Endothelial cell of umbilical vein (primary cell): Measurements from ENCODE around the gene QSOX2. TPM values are rescaled to one million over a fixed set of nuclear protein-coding genes. Genes with fewer than 3 reads are reported as not detected.

Experiments
- BruUV-seq: library from RNA; stranded (reverse); fragments of 400-500 nt; replicated peaks from 2 replicates; lab custom pipeline; 2021; lab: Mats Ljungman, UMichigan
- CTCF ChIA-PET: fragments of 300-600, 350-600 bp; sonication (Branson Sonifier 250); formaldehyde crosslinking; loops from one replicate; lab custom pipeline; 2021; ENCODE audit warnings: antibody characterized with exemption, inconsistent platforms; lab: Charles Lee
- POLR2A ChIA-PET: fragments of 300-600, 350-600 bp; sonication (Branson Sonifier 250); formaldehyde crosslinking; loops from one replicate; lab custom pipeline; 2021; ENCODE audit warnings: antibody characterized with exemption, inconsistent platforms; lab: Charles Lee
- DNase-seq: peaks from one replicate; pipeline ENCODE4 v3.0.0-alpha.2; 2011; ENCODE audit warnings: low read depth, low spot score
- FAIRE-seq: peaks from 2 replicates; lab custom pipeline; 2011; peaks lifted over from hg19 to GRCh38; lab: Jason Lieb, UNC
- H2AFZ ChIP-seq: 2 replicates; pipeline ENCODE4 v1.6.0; 2012; ENCODE audit warnings: low read depth, low read length, control low read depth, inconsistent platforms
- H3K27ac ChIP-seq: 2 replicates; pipeline ENCODE4 v1.5.1; 2011; ENCODE audit warnings: low read depth, mild to moderate bottlenecking, control low read depth, low read length, moderate library complexity; ENCODE audit not compliant: insufficient read depth
- H3K27me3 ChIP-seq, 2 experiments: 2 replicates each; pipeline versions ENCODE4 v1.6.0 to v1.6.1; 2011; ENCODE audit warnings: low read length in 2 of 2, mixed read lengths in 1 of 2; ENCODE audit not compliant: control insufficient read depth in 2 of 2, insufficient read depth in 2 of 2
- H3K36me3 ChIP-seq, 2 experiments: 2 replicates in 1 of 2; 3 replicates in 1 of 2; pipeline ENCODE4 v1.5.1; 2011; ENCODE audit warnings: low read length in 2 of 2, mild to moderate bottlenecking in 1 of 2, moderate library complexity in 1 of 2; ENCODE audit not compliant: control insufficient read depth in 2 of 2, insufficient read depth in 2 of 2; ENCODE audit errors: extremely low read depth in 1 of 2
- H3K4me1 ChIP-seq: 3 replicates; pipeline ENCODE4 v1.5.1; 2011; ENCODE audit warnings: mild to moderate bottlenecking, low read length; ENCODE audit not compliant: control insufficient read depth, insufficient read depth; ENCODE audit errors: extremely low read depth
- H3K4me2 ChIP-seq: 2 replicates; pipeline ENCODE4 v1.6.1; 2011; ENCODE audit warnings: low read length, control low read depth, mixed read lengths; ENCODE audit not compliant: insufficient read depth
- H3K4me3 ChIP-seq, 3 experiments: fragments of 200-600 bp in 1 of 3; sonication (generic), shearing (Covaris generic) in 1 of 3; replicated peaks in 1 of 3; 2 replicates each; pipeline ENCODE4 v1.5.1; 2011 to 2016; ENCODE audit warnings: control low read depth in 3 of 3, low read length in 3 of 3, mild to moderate bottlenecking in 2 of 3, inconsistent platforms in 1 of 3, low read depth in 1 of 3, moderate library complexity in 1 of 3; ENCODE audit not compliant: insufficient read depth in 1 of 3
- H3K79me2 ChIP-seq: 2 replicates; pipeline ENCODE4 v1.6.0; 2012; ENCODE audit warnings: low read length, inconsistent platforms; ENCODE audit not compliant: control insufficient read depth, insufficient read depth
- H3K9ac ChIP-seq: replicated peaks from 2 replicates; pipeline ENCODE3; 2011; ENCODE audit warnings: low read length, control low read depth; ENCODE audit not compliant: insufficient read depth; ENCODE audit errors: extremely low read depth
- H3K9me1 ChIP-seq: replicated peaks from 3 replicates; pipeline ENCODE4 v1.6.0; 2011; ENCODE audit warnings: mild to moderate bottlenecking, low read length; ENCODE audit not compliant: control insufficient read depth, insufficient read depth; ENCODE audit errors: extremely low read depth
- H3K9me3 ChIP-seq: replicated peaks from 2 replicates; pipeline ENCODE4 v1.5.1; 2012; ENCODE audit warnings: low read length, inconsistent platforms; ENCODE audit not compliant: control insufficient read depth, insufficient read depth
- H4K20me1 ChIP-seq: replicated peaks from 2 replicates; pipeline ENCODE3; 2011; ENCODE audit warnings: mild to moderate bottlenecking, low read length; ENCODE audit not compliant: control insufficient read depth, insufficient read depth; ENCODE audit errors: extremely low read depth
- EZH2 ChIP-seq: IDR thresholded peaks from 2 replicates; pipeline ENCODE4 v1.6.1; 2012; ENCODE audit warnings: borderline replicate concordance, low read depth, mild to moderate bottlenecking, moderate library complexity, low read length, inconsistent platforms; ENCODE audit not compliant: severe bottlenecking
- GATA2 ChIP-seq: IDR thresholded peaks from 2 replicates; pipeline ENCODE4 v1.7.0; 2011; ENCODE audit warnings: low read depth, mild to moderate bottlenecking, moderate library complexity, mixed read lengths, low read length; ENCODE audit not compliant: insufficient read length, insufficient read depth
- POLR2A ChIP-seq: IDR thresholded peaks from 2 replicates; pipeline ENCODE4 v1.6.1; 2012; ENCODE audit warnings: low read depth, mild to moderate bottlenecking, control low read depth, low read length
- POLR2AphosphoS5 ChIP-seq: IDR thresholded peaks from 2 replicates; pipeline ENCODE4 v1.6.1; 2012; ENCODE audit warnings: low read depth, mild to moderate bottlenecking, control low read depth, low read length, moderate library complexity; ENCODE audit not compliant: insufficient read depth
- dilution Hi-C: fragments of 300-500 bp; cut with MboI; formaldehyde crosslinking; loops from one replicate; pipeline ENCODE4 v1.15.0; 2019; ENCODE audit warnings: low sequenced_read_pairs; ENCODE audit not compliant: extremely low pct_ligation_motif_present
- intact Hi-C: fragments of 100-400 bp; cut with micrococcal nuclease; formaldehyde crosslinking; loops from one replicate; pipeline ENCODE4 v1.10.0; 2022
- polyA plus RNA-seq, 4 experiments: library from polyadenylated mRNA; depleted of rRNA in 3 of 4; stranded (reverse) in 3 of 4; unstranded in 1 of 4; fragments of >200 nt; gene quantifications; 2 replicates each; pipeline versions ENCODE4 v1.2.1 to v1.2.3, GENCODE V29; 2011 to 2012; ENCODE audit warnings: missing spikeins in 1 of 4
- total RNA-seq: library from RNA; stranded (reverse); gene quantifications from 2 replicates; pipeline ENCODE4 v1.2.3, GENCODE V29; 2021

Gene QSOX2
- total and polyA plus RNA-seq, 2 donors (not counting 3 experiments of a cell fraction or from before 2014, with no cell fraction given): 16.4 to 23.4 TPM

DNA sequence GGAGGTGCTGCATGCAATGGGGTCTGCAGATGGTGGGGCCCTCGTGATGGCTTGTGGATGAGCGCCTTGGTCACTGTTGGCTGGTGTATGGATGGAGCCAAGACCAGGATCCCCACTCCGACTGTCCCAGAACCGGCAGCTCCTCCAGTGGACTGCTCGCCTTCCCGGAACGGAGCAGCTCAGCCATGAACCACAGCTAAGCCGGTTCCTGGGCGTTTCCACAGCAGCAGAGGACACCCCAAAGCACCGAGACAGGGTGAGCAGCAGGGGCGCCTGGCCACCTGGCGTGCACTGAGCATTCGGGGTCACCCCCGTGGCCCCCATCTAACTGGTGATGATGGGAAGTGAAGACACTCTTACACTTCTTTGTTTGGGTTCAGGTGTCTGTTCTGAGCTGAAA is 32.1 kb upstream of the QSOX2 start:
- FAIRE-seq (no peak), DNase-seq (no peak)
- POLR2A ChIA-PET: no interaction called here
- Histone ChIP-seq H3K27me3 (peaks cover 0 to 2% of the 10 kb centered on the region in 2 experiments), H2AFZ (no peak overlapping the region), H3K79me2 (no peaks in the 10 kb centered on the region), H3K4me3 (no peak overlapping the region), H3K9me1 (no peaks in the 10 kb centered on the region), H3K4me2 (no peak overlapping the region), H3K36me3 (no peaks in the 10 kb centered on the region), H3K27ac (no peak overlapping the region), H3K9me3 (no peaks in the 10 kb centered on the region), H3K9ac (no peak overlapping the region), H3K4me1 (no peaks in the 10 kb centered on the region), H4K20me1 (no peaks in the 10 kb centered on the region)
- dilution Hi-C loops: no loop called here
- no TSS peak for BruUV-seq
- intact Hi-C loops: no loop called here
- TF ChIP-seq EZH2: no peak
- no peak for TF ChIP-seq GATA2
- TF ChIP-seq POLR2AphosphoS5: no peak
- CTCF ChIA-PET: interaction anchor here (0.9 to 1.2 kb wide), 4 partner anchors 11 to 133 kb away, joined by 3 read pairs; no protein-coding TSS in a partner anchor

GRCh38 chr9:136276716-136277115 is 31.1 kb upstream of the QSOX2 start:
- POLR2A ChIA-PET: no interaction called here
- H2AFZ ChIP-seq: no peak overlapping the region
- H3K9ac ChIP-seq: no peak overlapping the region
- TF ChIP-seq POLR2AphosphoS5 (no peak), POLR2A (no peak)
- DNase-seq (no peak), FAIRE-seq (no peak)
- H3K4me3 ChIP-seq: no peak overlapping the region
- H3K4me2 ChIP-seq: no peak overlapping the region
- dilution Hi-C loops (no loop called here), intact Hi-C loops (no loop called here)
- H3K27me3 ChIP-seq: peaks cover 0 to 2% of the 10 kb centered on the region in 2 experiments
- no peaks in the 10 kb centered on the region for H3K9me1 ChIP-seq
- H3K27ac ChIP-seq: no peak overlapping the region
- H4K20me1 ChIP-seq: no peaks in the 10 kb centered on the region
- H3K4me1 ChIP-seq: no peaks in the 10 kb centered on the region
- H3K36me3 ChIP-seq: no peaks in the 10 kb centered on the region
- no peaks in the 10 kb centered on the region for H3K79me2 ChIP-seq
- CTCF ChIA-PET: interaction anchor here (0.8 kb wide), 1 partner anchor 9 kb away, joined by 4 read pairs; no protein-coding TSS in a partner anchor
- BruUV-seq: no TSS peak
- H3K9me3 ChIP-seq: no peaks in the 10 kb centered on the region
